GM12891 (cell line): Measurements from ENCODE around the gene KIDINS220.

ENCODE experiments used
- POLR2A ChIP-seq: IDR thresholded peaks from 2 replicates; pipeline ENCODE4 v1.6.1; 2011; ENCODE audit warnings: low read depth, low read length, control low read depth
- POLR2AphosphoS5 ChIP-seq: IDR thresholded peaks from 2 replicates; pipeline ENCODE4 v1.6.1; 2011; ENCODE audit warnings: low read depth, low read length, control low read depth
- POU2F2 ChIP-seq: IDR thresholded peaks from 2 replicates; pipeline ENCODE4 v1.6.1; 2011; ENCODE audit warnings: low read depth, mild to moderate bottlenecking, control low read depth, low read length, moderate library complexity
- SPI1 ChIP-seq: IDR thresholded peaks from 2 replicates; pipeline ENCODE4 v1.6.1; 2011; ENCODE audit warnings: low read depth, low read length, control low read depth
- TAF1 ChIP-seq: IDR thresholded peaks from 2 replicates; pipeline ENCODE4 v1.6.1; 2011; ENCODE audit warnings: low read depth, low read length, control low read depth

DNA sequence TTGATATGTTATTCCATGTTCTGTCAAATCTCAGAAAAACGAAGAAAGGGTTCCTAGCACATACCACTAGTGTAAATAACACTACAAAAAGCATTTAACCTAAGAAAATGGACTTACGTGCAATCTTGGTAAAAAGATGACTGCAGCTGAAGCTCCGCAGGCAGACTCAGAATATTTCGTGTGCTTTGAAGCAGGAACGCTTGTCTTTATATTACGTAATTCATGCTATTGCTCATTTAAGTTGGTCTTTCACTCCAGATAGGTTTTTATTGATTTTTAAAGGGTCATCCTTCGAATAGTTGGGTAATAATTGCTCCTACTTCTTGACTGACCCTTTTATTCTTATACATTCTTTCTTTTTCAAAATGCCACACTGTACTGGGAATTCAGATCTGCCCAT, 111.6 kb downstream of the KIDINS220 start:
- TF ChIP-seq SPI1 = no peak
- no peak for TF ChIP-seq TAF1
- no peak for TF ChIP-seq POLR2A
- TF ChIP-seq POLR2AphosphoS5 = no peak
- TF ChIP-seq POU2F2 = no peak
